GM19324 (cell line): ENCODE measurements around the gene DVL1.
A peak's percentile ranks its signal among the peaks of the same experiment; 100 is the strongest.
"Not testable (repeated sequence)": the region's sequence is repeated elsewhere in the genome, so short reads cannot be mapped to it uniquely, and the experiment has no call there.

Source experiments
- ATAC-seq: cut with Tn5 transposase; IDR thresholded peaks from one replicate; pipeline ENCODE4 v1.9.1; 2021; ENCODE audit warnings: mild to moderate bottlenecking, moderate library complexity; ENCODE audit not compliant: unreplicated experiment, low FRiP score

Gene DVL1

DNA sequence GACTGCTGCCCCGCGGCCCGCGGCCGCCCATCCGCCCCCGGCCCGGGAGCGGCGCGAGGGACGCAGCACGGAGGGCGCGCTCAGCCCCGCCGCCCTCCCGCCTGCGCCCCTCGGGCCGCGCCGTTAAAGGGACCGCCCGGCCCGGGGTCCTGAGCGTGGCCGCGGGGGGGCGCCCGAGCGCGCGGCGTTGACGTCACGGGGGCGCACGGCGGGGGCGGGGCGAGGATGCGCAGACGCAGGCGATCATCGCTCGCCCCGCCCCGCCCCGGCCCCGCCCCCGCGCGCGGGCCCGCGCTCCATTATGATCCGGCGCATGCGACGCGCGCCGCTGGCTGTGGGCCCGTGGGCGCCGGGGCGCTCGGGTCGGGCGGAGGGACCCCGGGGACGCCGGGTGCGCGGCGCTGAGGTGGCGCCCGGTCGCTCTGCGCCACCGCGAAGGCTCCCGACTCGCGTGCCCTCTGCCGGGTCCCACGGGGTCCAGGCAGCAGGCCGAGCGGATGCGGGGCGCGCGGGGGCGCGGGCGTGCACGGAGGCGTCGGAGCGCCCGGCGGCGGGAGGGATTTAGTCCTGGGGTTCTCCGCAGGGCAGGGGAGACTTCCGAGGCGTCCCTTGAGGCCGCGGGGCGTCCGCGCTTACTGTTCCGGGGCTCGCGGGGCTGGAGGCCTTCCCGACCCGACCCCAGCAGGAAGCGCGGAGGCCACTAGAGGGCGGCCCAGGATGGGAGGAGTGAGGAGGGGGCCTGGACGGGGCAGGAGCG lies at the start of gene DVL1:
Gene DVL1 (minus strand): TSS at position 163 of the 757 bp plus-strand sequence. CDS start 353 bp downstream, outside the sequence.
- ATAC-seq, result peak; percentile 74

DNA sequence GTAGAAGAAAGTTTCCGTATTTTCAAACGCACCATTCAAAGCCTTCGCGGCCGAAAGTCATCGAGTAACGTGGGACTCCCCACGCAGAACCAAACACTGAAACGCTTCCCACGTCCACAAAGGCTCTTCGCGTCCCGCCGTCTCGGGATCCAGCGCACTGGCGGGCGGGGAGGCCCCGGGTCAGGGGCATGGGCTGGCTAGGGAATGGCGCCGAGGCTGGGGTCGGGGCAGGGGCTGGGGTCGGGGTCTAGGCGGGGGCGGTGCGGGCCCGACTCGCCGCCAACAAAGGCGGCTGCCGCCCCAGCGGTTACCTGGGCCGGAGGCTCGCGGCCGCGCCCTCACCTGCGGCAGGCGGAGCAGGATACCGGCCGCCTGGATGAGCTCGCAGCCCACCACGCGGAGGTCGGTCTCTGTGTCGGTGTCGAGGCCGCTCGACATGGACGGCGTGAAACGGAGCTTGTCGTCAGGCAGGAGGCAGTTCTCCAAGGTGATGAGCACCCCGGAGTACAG lies 49.5 kb upstream of the DVL1 start:
- ATAC-seq, result peak; percentile 28

DNA sequence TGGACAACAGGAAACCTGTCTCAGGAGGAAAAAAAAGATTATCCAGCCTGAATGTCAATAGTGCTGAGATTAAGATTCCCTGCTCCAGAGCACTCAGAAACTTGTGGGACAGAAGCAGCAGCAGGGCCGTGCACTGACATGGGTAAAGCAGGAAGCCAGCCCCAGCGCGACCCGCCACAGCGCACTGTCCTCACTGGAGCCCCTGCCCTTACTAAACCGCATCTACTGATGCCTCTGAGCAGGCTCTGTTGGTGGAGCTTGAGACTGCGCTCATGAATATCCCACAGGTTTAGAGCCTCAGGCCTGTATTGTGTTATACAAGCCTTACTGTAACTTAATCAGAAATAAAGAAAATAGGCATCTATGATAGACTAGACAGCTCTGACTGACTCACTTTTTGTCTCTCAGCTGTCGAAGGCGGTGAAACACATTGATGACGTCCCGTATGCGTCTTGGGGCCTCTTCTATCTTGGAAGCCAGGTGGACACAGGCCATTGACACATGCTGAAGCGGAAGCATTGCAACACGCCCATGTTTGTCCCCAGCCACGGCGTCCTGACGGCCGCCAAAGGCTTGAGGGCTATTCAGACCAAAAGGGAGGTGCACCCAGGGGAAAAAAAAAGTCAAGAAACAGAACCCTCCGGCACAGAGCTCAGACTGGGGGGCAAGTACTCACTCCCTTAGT lies 48.8 kb upstream of the DVL1 start:
- no peak for ATAC-seq

DNA sequence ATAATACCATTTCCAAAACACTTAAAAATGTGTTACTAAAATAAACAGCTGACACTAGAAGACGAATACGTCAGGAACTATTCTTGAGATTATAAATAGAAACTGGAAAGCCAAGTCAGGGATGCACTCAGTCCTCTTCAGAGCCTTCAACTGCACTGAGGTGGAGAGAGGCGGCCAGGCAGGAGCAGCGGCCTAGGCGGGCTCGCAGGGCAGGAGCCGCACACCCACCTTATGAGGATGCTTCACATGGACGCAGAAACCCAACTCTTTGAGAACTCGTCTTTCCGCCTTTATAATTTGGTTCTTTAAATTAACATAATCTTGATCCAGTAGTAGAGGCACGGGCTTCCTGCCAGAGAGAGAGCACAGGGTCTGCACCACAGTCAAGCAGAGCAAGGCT lies 45.9 kb upstream of the DVL1 start:
- no peak for ATAC-seq

DNA sequence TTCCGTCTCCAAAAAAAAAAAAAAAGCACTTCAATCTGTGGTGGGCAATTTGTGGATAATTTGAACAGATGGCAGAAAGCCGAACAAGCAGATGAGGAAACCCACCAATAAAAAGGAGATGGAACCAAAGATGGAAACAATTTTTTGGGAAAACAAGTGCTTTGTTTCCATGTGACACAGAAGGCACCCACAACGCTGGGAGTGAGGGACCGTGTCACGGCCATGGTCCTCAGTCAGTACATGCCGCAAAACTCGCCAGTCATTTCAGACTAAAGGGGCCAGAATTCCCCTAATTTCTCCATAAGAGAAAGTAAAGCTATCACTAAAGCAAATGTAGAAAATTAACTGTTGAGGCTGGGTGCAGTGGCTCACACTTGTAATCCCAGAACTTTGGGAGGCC lies 44.9 kb upstream of the DVL1 start:
- no peak for ATAC-seq

DNA sequence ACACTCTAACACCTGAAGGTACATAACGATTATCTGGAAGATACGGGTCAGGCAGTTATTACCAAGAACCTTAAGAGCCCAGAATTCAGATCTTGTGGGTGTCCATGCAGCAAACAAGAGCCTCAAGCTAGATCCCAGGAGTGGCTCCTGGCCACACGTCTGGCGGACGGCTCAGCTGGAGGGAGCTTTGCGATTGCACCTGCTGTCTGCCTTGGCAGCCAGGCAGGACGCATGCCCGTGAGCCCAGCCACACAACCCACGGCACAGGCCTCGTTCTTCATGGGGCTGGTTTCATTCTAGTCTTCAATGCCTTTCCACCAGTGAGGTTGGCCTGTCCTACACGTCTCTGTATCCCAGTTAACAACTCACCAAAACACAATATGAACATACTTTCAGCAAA lies 44.2 kb upstream of the DVL1 start:
- ATAC-seq, result no peak

DNA sequence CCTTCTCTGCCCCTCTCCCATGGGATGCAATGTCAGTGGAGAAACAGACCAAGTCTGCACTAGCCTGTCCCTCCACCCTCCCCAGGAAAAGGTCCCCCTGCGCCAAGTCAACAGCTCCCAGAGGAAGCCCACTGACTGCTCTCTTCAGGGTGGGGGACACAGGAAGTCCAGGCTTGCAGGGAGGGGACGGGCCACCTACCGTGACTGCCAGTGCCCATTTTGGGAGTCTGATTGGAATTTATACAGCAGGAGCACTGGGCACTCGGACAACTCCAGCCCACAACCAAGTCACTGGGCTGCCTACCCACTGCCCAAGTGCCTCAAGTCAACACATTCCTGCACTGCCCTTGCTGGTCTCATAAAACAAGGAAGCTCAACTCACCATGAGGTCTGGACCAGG lies 43.8 kb upstream of the DVL1 start:
- ATAC-seq, result no peak

DNA sequence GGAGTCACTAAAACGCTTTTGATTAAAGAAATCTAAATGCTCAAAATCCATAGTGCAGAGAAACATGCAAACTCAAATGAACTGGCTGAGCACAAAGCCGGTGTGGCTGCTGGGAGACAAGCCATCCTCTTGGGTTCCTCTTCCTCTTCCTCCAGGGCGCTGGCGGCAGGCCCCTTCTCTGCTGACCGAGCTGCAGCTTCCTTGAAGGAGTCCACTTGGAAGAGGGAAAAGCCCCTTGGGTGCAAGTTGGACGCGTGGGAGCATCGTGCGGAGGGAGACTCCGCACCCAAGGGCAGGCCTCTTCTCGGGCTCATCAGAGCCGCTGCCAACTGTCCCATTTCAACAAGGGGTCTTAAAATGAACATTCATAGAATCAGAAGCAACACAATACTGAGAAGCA lies 42.0 kb upstream of the DVL1 start:
- ATAC-seq, result no peak

DNA sequence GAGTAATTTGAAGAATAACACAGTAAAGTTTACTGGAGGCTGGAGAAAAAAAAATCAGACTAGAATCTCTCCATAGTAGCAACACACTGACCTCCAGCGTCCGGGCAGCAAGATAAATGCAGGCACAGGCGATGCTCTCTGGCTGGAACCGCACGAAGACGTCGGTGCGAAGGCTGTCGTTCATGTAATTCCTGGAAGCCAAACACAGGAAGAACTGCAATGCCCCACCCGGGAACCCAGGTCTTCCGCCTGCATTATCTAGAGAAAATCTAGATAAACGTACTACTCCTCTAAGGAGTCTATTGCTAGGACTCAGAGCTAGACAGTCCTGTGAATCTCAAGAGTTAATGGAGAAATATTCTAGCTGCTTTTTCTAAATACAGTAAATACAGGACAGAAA lies 41.5 kb upstream of the DVL1 start:
- ATAC-seq, result no peak

DNA sequence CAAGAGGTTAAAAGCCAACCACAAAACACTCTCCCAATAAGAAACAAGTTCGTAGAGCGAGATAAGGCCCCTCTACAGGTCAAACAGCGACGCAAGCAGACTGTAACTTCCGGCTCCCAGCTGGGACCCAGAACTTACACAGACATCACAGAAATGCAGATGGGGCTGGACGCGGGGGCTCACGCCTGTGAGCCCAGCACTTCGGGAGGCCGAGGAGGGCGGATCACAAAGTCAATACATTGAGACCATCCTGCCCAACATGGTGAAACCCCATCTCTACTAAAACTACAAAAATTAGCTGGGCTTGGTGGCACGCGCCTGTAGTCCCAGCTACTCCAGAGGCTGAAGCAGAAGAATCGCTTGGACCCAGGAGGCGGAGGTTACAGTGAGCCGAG lies 38.9 kb upstream of the DVL1 start:
- ATAC-seq, result no peak

DNA sequence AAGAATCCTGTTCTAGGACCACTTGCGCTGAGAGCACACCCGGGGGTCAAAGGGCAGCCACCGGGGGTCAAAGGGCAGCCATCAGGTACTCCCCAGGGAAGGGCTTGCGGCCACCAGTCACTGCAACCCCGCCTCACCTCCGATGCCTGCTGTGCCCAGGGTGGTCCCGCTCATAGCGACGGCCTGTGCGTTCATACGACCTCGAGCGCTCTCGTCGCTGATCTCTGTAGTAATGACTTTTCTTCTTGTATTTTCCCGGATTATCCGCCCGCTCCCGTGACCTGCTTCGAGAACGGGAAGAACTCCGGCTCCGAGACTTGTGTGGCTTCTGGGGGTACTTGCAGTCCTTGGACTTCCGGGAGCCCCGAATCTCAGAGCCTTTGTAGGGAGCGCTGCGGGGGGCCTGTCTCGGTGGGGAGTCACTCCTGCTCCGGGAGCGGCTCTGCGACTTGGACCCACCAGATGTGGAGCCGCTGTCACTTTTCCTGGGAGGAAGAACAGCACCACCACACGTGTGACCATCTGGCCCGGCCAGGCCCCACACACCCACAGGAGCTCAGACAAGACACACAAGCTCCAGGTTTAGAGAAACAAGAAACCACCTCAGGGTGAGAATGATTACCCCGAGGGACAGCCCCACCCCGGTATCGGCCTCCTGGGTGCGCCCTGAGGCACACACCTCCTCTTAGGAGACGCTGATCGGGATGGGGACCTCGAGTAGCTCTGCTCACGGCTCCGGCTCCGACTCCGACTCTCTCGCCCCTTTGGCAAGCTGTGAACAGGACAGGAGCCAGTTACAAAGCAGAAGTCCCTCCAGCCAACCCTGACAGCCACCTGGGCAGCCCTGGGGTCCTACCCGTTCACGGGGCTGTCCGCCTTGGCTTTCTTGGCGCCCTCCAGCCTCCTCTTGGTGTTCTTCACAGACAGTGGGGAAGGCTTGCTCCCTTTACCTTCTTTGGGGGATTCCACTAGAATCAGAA lies 38.2 kb upstream of the DVL1 start:
- no peak for ATAC-seq

DNA sequence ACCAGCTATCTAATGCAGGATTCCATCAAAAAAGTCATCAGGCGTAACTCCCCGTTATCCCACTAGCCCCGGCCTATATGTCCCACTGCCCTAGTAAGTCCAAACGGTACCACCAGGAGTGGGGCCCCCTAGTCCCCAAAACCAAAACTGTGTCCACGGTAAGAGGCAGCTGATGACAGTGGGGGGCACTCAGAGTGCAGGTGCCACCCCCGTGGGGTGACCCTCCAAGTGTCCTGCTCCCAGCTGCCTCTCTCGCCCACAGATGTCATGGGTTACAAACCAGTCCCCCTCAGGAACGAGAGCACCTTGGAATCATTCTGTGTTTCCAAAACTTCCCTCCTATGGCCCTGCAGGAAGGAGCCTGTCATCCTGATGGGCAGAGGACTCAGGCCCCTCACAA lies 36.7 kb upstream of the DVL1 start:
- no peak for ATAC-seq

DNA sequence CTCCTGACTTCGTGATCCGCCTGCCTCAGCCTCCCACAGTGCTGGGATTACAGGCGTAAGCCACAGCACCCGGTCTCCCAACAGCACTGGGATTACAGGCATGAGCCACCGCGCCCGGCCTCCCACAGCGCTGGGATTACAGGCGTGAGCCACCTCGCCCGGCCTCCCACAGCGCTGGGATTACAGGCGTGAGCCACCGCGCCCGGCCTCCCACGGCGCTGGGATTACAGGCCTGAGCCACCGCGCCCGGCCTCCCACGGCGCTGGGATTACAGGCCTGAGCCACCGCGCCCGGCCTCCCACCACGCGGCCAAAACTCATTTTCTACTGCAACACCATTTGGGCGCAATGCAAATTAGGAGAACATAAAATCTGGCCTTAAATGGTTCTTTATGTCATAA lies 36.1 kb upstream of the DVL1 start:
- not testable (repeated sequence) for ATAC-seq

DNA sequence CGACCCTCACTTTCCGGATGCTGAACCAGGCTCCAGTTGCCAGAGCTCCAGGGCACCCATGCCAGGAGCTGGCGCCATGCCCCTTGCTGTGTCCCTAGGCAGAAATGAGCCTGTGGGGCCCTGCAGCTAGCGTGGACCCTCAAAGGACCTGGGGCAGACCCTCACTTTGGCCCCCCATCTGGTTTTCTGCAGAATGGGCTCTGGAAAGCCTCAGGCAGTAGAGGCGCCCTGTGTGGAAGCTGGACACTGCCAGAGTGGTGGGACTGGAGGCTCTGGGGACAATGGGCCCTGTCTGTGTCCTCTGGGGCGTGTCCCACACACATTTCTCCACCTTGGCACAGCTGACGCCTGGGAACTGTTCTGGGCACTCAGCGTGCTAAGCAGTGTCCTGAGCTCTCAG lies 32.1 kb upstream of the DVL1 start:
- no peak for ATAC-seq

DNA sequence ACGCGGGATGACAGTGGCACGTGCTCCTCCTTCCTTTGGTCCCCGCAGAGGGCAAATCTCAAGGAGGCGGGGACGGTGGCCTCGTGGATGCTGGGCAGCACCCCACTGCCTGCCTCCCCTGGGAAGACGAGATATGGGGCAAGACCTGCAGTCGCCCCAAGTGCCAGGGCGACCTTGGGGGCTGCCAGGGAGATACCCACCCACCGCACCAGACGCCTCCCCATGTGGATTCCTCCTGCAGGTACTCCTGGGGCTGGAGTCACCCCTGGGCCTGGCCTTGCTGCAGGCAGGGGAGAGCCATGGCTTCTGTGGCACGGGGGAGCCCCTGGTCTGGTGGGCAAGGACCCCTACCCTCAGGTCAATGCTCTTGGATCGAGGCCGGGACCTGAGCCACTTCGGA lies 31.6 kb upstream of the DVL1 start:
- no peak for ATAC-seq

DNA sequence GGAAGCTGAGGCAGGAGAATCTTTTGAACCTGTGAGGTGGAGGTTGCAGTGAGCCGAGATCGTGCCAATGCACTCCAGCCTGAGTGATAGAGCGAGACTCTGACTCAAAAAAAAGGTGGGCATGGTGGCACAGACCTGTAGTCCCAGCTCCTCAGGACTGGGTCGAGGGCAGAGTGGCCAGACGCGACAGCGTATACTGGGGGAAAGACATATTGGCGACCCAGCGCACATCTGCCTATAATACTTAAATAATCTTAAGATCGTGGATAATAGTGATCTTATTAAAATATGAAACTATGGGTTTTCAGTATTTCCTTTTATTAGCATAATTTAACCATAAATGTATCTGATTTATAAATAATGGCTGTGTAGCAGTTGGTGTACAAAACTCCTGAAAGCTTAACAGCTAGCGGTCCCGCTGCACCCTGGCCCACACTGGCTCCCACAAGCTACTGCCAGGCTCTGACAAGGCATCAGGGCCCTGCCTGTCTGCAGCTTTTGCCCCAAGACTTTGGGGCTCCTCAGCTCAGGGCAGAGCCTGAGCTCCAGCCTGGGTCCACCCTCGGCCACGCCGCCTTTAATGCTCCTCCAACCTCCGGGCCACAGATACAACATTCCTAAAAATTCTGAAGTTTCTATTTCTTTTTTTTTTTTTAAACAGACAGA lies 28.5 kb upstream of the DVL1 start:
- ATAC-seq, result no peak

DNA sequence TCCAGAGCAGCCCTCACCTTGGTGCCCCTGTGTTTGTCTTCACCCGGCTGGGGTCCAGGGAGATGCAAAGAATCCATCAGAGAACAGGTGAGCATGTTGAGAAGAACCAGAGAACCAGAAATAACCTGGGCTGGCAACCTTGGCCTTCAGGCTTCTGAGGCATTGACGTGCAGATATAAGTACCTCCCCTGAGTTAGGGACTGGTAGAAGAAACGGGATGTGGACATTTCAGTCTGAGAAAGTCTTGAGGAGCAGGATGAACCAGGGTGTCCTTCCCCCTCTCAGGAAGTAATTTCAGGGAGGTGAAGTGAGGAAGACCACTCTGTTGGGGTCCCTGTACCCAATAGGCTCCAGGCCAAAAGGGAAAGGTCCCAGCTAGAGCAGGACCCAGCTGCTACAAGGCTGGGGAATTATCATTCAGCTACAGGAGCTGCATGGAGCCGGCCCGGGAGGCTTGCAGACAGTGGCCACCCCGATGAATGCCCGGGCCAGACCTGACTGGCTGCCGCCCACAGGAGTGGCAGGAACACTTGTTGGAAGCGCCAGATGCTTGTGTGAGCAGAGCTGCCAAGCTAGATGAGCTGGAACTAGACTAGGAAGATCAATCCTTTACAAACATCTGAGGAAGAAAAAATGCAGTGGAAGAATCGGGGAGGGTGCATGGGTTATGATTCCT lies 27.5 kb upstream of the DVL1 start:
- ATAC-seq, result no peak

DNA sequence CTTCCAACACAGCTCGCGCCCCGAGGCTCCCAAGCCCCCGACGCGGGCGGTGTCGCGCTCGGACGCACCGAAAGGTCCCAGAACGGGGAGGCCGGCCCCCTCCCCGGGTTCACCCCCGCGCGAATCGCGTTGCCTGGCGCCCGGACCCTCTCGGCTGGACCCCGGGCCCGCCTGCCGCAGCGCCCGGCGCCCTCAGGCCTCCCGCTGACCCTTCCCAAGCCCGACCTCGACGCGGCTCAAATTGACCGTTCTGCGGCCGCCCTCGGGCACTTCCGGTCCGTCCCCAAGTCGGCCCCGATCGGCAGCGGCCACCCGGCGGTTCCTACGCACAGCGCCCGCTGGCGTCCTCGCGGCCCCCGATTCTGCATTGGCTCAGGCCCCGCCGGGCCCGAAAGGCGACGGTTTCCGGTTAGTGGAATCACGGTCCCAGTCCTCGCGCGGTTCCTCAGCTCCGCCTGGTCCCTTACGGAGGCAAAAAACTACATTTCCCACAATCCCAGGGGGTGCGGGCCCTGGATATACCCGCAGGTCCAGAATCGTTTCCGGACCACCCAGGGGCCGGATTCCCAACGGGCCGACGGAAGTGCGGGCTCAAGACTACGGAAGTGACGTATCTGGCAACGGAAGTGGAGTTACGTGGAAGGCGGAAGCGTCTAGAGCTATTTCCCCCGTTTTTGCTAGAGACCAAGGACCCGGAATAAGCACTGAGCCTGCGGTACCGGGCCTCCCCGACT lies 25.9 kb upstream of the DVL1 start, which contains the start of gene AURKAIP1:
Gene AURKAIP1 (minus strand): TSS at position 279 of the 734 bp plus-strand sequence. CDS start 451 bp downstream, outside the sequence.
- ATAC-seq, result peak; percentile 92

DNA sequence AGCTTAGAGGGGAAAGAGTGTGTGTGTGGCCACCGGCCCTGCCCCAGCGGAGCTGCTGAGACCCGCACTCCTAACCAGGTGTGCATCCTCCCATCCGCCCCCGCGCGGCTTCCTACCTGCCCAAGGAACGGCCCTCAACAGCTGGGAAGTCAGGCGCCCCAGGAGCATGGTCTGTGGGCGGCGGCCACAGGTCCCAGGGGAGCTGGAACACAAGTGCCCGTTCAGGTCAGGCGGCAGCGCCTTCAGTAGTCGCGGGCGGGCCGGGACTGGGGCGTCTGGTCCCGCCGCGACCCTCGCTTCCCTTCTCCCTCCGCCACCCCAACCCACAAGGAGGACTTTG lies 25.3 kb upstream of the DVL1 start:
- peak; percentile 6 for ATAC-seq
